Ascending aorta (tissue), 2 donors: ENCODE results near the gene PLEKHH3. TPM values are rescaled to one million over a fixed set of nuclear protein-coding genes. Genes with fewer than 3 reads are reported as not detected.
"Not testable (repeated sequence)": the region's sequence is repeated elsewhere in the genome, so short reads cannot be mapped to it uniquely, and the experiment has no call there.

Experiments
- DNase-seq, 2 donors: peaks; one replicate each; pipeline ENCODE4 v3.0.0-alpha.2; 2019; ENCODE audit warnings: low spot score in 2 of 2
- H3K27ac ChIP-seq, 2 donors: fragments of 200-600 bp; sonication (generic); one replicate each; pipeline ENCODE4 v1.5.1; 2016 to 2017; ENCODE audit warnings: mild to moderate bottlenecking in 1 of 2
- H3K27me3 ChIP-seq: fragments of 200-600 bp; sonication (generic); one replicate; pipeline ENCODE4 v1.5.1; 2017
- H3K36me3 ChIP-seq, 2 donors: fragments of 200-600 bp; sonication (generic); one replicate each; pipeline ENCODE4 v1.5.1; 2016
- H3K4me1 ChIP-seq, 2 donors: fragments of 200-600 bp; sonication (generic); one replicate each; pipeline ENCODE4 v1.5.1; 2016 to 2017; ENCODE audit warnings: mild to moderate bottlenecking in 1 of 2
- H3K4me3 ChIP-seq, 2 donors: fragments of 200-600 bp; sonication (generic); one replicate each; pipeline ENCODE4 v1.5.1; 2016 to 2017; ENCODE audit warnings: mild to moderate bottlenecking in 1 of 2
- H3K9me3 ChIP-seq, 2 donors: fragments of 200-600 bp; sonication (generic); one replicate each; pipeline ENCODE4 v1.5.1; 2016
- intact Hi-C: fragments of 100-400 bp; cut with DNase I; formaldehyde crosslinking; loops from one replicate; pipeline ENCODE4 v1.15.1; 2023
- total RNA-seq: library from RNA; depleted of rRNA; stranded (reverse); fragments of >200 nt; gene quantifications from one replicate; pipeline ENCODE4 v1.1.0, GENCODE V29; 2016
- TF ChIP-seq, protein P1 (sequence below), 3 experiments: fragments of 200-600 bp in 2 of 3; fragments of 450-650 bp in 1 of 3; sonication (generic) in 2 of 3; IDR thresholded peaks; one replicate each; pipeline ENCODE4 v1.5.1; 2016 to 2019; ENCODE audit warnings: antibody characterized with exemption in 3 of 3, mild to moderate bottlenecking in 1 of 3, moderate library complexity in 1 of 3

Gene PLEKHH3
- total RNA-seq, 1 donor from 2014 or later: 105 TPM

- Histone ChIP-seq H3K27ac (peak overlapping the region; percentile 24 to 59), H3K36me3 (peaks cover 24 to 32% of the 10 kb centered on the region in 2 donors), H3K27me3 (no peaks in the 10 kb centered on the region), H3K4me3 (peak overlapping the region in 1 of 2 donors; percentile 44), H3K4me1 (peaks cover 9 to 15% of the 10 kb centered on the region in 2 donors), H3K9me3 (no peaks in the 10 kb centered on the region)
- TF ChIP-seq, protein P1, sequence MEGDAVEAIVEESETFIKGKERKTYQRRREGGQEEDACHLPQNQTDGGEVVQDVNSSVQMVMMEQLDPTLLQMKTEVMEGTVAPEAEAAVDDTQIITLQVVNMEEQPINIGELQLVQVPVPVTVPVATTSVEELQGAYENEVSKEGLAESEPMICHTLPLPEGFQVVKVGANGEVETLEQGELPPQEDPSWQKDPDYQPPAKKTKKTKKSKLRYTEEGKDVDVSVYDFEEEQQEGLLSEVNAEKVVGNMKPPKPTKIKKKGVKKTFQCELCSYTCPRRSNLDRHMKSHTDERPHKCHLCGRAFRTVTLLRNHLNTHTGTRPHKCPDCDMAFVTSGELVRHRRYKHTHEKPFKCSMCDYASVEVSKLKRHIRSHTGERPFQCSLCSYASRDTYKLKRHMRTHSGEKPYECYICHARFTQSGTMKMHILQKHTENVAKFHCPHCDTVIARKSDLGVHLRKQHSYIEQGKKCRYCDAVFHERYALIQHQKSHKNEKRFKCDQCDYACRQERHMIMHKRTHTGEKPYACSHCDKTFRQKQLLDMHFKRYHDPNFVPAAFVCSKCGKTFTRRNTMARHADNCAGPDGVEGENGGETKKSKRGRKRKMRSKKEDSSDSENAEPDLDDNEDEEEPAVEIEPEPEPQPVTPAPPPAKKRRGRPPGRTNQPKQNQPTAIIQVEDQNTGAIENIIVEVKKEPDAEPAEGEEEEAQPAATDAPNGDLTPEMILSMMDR (IDR thresholded peaks at IDR 0.05): no peak
- intact Hi-C loops: no loop called here
- peak in 1 of 2 donors; percentile 65 for DNase-seq
Observed at GRCh38 chr17:42660692-42661345, 16.0 kb downstream of the PLEKHH3 start.

GRCh38 chr17:42659932-42660274 lies 16.9 kb downstream of the PLEKHH3 start:
- H3K4me1 ChIP-seq: peaks cover 9 to 15% of the 10 kb centered on the region in 2 donors
- intact Hi-C loops: loop anchor here (1.0 kb wide), 2 partner anchors 17 to 51 kb away; partner anchors contain the start of genes RETREG3 and TUBG1
- H3K27ac ChIP-seq: peak overlapping the region; percentile 71 to 91

DNA sequence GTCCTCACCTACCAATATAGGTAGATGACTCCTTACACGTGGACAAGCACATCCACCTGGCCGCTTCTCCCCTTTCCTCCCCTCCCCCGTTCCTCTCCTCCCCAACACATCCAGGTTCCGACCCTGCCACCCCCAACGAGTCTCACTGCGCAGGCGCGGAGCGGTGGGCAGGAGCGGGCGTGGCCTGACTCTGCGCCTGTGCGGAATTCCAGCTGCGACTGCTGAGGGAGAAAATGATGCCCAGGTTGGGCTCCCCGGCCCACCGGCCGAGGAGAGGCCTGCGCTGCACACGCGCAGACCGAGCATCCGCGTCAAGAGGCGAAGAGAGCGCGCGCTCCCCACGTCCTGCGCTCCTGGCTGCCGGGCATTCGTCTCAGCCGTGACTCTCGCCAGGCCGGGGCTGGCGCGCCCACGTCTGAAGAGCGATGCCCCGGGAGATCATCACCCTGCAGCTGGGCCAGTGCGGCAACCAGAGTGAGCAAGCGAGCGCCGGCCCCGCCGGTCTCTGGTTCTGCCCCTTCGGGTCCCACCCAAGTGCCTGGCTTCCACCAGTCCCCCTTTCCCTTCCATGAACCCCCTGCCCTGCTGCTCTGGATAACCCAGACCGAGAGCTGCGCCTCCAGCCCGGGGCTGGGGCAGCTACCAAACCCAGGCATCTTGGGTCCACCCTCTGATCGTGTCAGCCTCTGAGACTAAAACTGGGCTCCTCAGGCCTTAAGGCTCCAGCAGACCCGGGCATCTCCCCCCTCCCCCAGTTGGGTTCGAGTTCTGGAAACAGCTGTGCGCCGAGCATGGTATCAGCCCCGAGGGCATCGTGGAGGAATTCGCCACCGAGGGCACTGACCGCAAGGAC lies 17.5 kb downstream of the PLEKHH3 start, which contains the start of gene TUBG2:
Gene TUBG2, plus strand, starts transcription at position 206 of the 853 bp plus-strand sequence. Its CDS starts 220 bp downstream, at position 426.
- peak in 1 of 2 donors; percentile 91 for DNase-seq

More at GRCh38 chr17:42659932-42660274, 16.9 kb downstream of the PLEKHH3 start:
- peak overlapping the region; percentile 49 to 85 for H3K4me3 ChIP-seq
- H3K27me3 ChIP-seq, DNase-seq, H3K9me3 ChIP-seq: not testable (repeated sequence)
- peaks cover 20 to 26% of the 10 kb centered on the region in 2 donors for H3K36me3 ChIP-seq

GRCh38 chr17:42657824-42658588 lies 18.8 kb downstream of the PLEKHH3 start:
- intact Hi-C loops: no loop called here
- H3K27ac ChIP-seq: no peak overlapping the region
- peaks cover 9 to 11% of the 10 kb centered on the region in 2 donors for H3K36me3 ChIP-seq

More for the DNA sequence above, 17.5 kb downstream of the PLEKHH3 start, which contains the start of gene TUBG2:
- Histone ChIP-seq H3K4me3 (peak within 1 kb of the TSS; percentile 49 to 85), H3K27ac (peak within 1 kb of the TSS; percentile 71 to 91), H3K4me1 (peaks cover 9 to 13% of the 10 kb centered on the region in 2 donors), H3K9me3 (no peaks in the 10 kb centered on the region), H3K36me3 (peaks cover 18 to 24% of the 10 kb centered on the region in 2 donors), H3K27me3 (no peaks in the 10 kb centered on the region)
- TF ChIP-seq, protein P1 (IDR thresholded peaks at IDR 0.05): no peak
- intact Hi-C loops: loop anchor here (1.0 kb wide), 2 partner anchors 18 to 50 kb away; partner anchors contain the start of genes RETREG3 and TUBG1

DNA sequence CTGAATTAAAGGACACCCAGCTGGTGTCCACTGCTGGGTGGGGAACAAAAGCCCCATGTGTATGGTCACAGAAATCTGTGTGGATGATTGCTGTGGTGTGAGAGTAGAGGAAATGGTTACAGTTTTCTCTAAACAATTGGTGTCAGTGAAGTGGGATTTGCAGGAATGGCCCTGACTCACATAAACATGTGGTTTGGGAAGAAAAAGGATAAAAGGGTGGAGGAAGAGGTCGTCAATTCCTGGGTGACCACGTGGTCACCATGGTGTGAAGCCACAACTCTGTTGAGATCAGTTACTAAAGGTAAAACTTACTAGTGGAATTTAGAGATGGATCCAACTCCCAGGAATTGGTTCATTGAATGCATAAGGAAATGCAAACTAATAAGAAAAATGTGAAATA lies 21.3 kb downstream of the PLEKHH3 start:
- TF ChIP-seq, protein P1 (IDR thresholded peaks at IDR 0.05): no peak
- Histone ChIP-seq H3K4me1 (peaks cover 11 to 12% of the 10 kb centered on the region in 2 donors), H3K27ac (no peak overlapping the region), H3K36me3 (no peaks in the 10 kb centered on the region), H3K4me3 (no peak overlapping the region), H3K27me3 (no peaks in the 10 kb centered on the region), H3K9me3 (no peaks in the 10 kb centered on the region)
- DNase-seq: no peak
- intact Hi-C loops: no loop called here

More at GRCh38 chr17:42657824-42658588, 18.8 kb downstream of the PLEKHH3 start:
- TF ChIP-seq, protein P1 (IDR thresholded peaks at IDR 0.05): no peak
- Histone ChIP-seq H3K27me3 (no peaks in the 10 kb centered on the region), H3K4me1 (peaks cover 13 to 19% of the 10 kb centered on the region in 2 donors), H3K9me3 (no peaks in the 10 kb centered on the region), H3K4me3 (no peak overlapping the region)
- no peak for DNase-seq
